ENCODE data around the gene REEP2. TPM values are rescaled to one million over a fixed set of nuclear protein-coding genes. Genes with fewer than 3 reads are reported as not detected.
A peak's percentile ranks its signal among the peaks of the same experiment; 100 is the strongest.

The REEP2 gene
- total RNA-seq, 1 donor from 2014 or later, result 17.2 TPM

- H3K9ac ChIP-seq (ENCODE audit: low read length), result peak overlapping the region; percentile 93
- H3K79me2 ChIP-seq (ENCODE audit: insufficient read depth, low read length), result peaks cover 31% of the 10 kb centered on the region
- H3K27me3 Mint-ChIP-seq (ENCODE audit: low read depth, unreplicated experiment), result peaks cover 13% of the 10 kb centered on the region
- TF ChIP-seq CTCF (IDR thresholded peaks at IDR 0.05; ENCODE audit: insufficient read depth, low read depth, low read length), result peak; percentile 46
- TF ChIP-seq EZH2 (IDR thresholded peaks at IDR 0.05; ENCODE audit: insufficient read depth, low read length), result no peak
- H3K27ac Mint-ChIP-seq (ENCODE audit: unreplicated experiment), result peak overlapping the region; percentile 92
- DNase-seq (ENCODE audit: low read depth) (peak; percentile 84), FAIRE-seq (no peak)
- H3K9me3 ChIP-seq (ENCODE audit: insufficient read depth, low read depth, low read length), result no peaks in the 10 kb centered on the region
- H3K4me1 ChIP-seq (ENCODE audit: insufficient read depth, low read length), result peaks cover 27% of the 10 kb centered on the region
- peaks cover 3% of the 10 kb centered on the region for H3K9me3 Mint-ChIP-seq (ENCODE audit: unreplicated experiment)
- H3K36me3 ChIP-seq (ENCODE audit: insufficient read depth, low read length), result peaks cover 19% of the 10 kb centered on the region
- peaks cover 14% of the 10 kb centered on the region for H3K4me1 Mint-ChIP-seq (ENCODE audit: low read depth, unreplicated experiment)
- peak overlapping the region; percentile 84 for H3K4me3 Mint-ChIP-seq (ENCODE audit: unreplicated experiment)
- H3K27ac ChIP-seq (ENCODE audit: low read depth, low read length), result peak overlapping the region; percentile 90
- peaks cover 36% of the 10 kb centered on the region for H4K20me1 ChIP-seq (ENCODE audit: insufficient read depth, low read length)
- peak overlapping the region; percentile 94 for H3K4me3 ChIP-seq (ENCODE audit: insufficient read depth, low read depth, low read length)
- H2AFZ ChIP-seq (ENCODE audit: low read depth, low read length), result peak overlapping the region; percentile 78
- H3K27me3 ChIP-seq (ENCODE audit: insufficient read depth, low read length), result no peaks in the 10 kb centered on the region
- H3K4me2 ChIP-seq (ENCODE audit: low read length), result peak overlapping the region; percentile 97
- peaks cover 19% of the 10 kb centered on the region for H3K36me3 Mint-ChIP-seq (ENCODE audit: low read depth, unreplicated experiment)
These were observed 25.1 kb downstream of the REEP2 start for GRCh38 chr5:138464008-138464387.

GRCh38 chr5:138464388-138465260 is 25.8 kb downstream of the REEP2 start:
- Histone ChIP-seq H2AFZ (ENCODE audit: low read depth, low read length) (peak overlapping the region; percentile 88), H3K4me1 (ENCODE audit: insufficient read depth, low read length) (peaks cover 27% of the 10 kb centered on the region), H3K79me2 (ENCODE audit: insufficient read depth, low read length) (peaks cover 31% of the 10 kb centered on the region), H3K36me3 (ENCODE audit: insufficient read depth, low read length) (peaks cover 23% of the 10 kb centered on the region), H3K9ac (ENCODE audit: low read length) (peak overlapping the region; percentile 93), H3K4me2 (ENCODE audit: low read length) (peak overlapping the region; percentile 97), H3K4me3 (ENCODE audit: insufficient read depth, low read depth, low read length) (peak overlapping the region; percentile 94), H4K20me1 (ENCODE audit: insufficient read depth, low read length) (peaks cover 42% of the 10 kb centered on the region), H3K27ac (ENCODE audit: low read depth, low read length) (peak overlapping the region; percentile 90), H3K9me3 (ENCODE audit: insufficient read depth, low read depth, low read length) (no peaks in the 10 kb centered on the region), H3K27me3 (ENCODE audit: insufficient read depth, low read length) (no peaks in the 10 kb centered on the region)
- FAIRE-seq, result peak; percentile 60
- H3K9me3 Mint-ChIP-seq (ENCODE audit: unreplicated experiment), result peaks cover 3% of the 10 kb centered on the region
- DNase-seq (ENCODE audit: low read depth), result peak; percentile 94
- peak overlapping the region; percentile 92 for H3K27ac Mint-ChIP-seq (ENCODE audit: unreplicated experiment)
- peak overlapping the region; percentile 84 for H3K4me3 Mint-ChIP-seq (ENCODE audit: unreplicated experiment)
- TF ChIP-seq CTCF (IDR thresholded peaks at IDR 0.05; ENCODE audit: insufficient read depth, low read depth, low read length) (no peak), EZH2 (IDR thresholded peaks at IDR 0.05; ENCODE audit: insufficient read depth, low read length) (peak; percentile 88)
- peaks cover 11% of the 10 kb centered on the region for H3K27me3 Mint-ChIP-seq (ENCODE audit: low read depth, unreplicated experiment)
- H3K4me1 Mint-ChIP-seq (ENCODE audit: low read depth, unreplicated experiment), result peaks cover 10% of the 10 kb centered on the region
- peaks cover 19% of the 10 kb centered on the region for H3K36me3 Mint-ChIP-seq (ENCODE audit: low read depth, unreplicated experiment)
